ENCODE results near the gene NRG3. TPM values are rescaled to one million over a fixed set of nuclear protein-coding genes. Genes with fewer than 3 reads are reported as not detected.

Gene NRG3
- total and polyA plus RNA-seq, 2 of the 4 experiments (the other 2 are of a cell fraction): not detected

GRCh38 chr10:82397854-82398253, 522.9 kb downstream of the NRG3 start:
- in situ Hi-C loops (cut with MboI; ENCODE audit: low sequenced_read_pairs) (no loop called here), dilution Hi-C loops (cut with HindIII; ENCODE audit: low sequenced_read_pairs, unreplicated experiment) (no loop called here), intact Hi-C loops (cut with micrococcal nuclease) (no loop called here)
- H2BK120ac ChIP-seq (ENCODE audit: low read depth, low read length): no peak overlapping the region
- no peak overlapping the region for H3K9ac ChIP-seq (ENCODE audit: low read depth, low read length)
- H2AK5ac ChIP-seq (ENCODE audit: low read depth, low read length): no peak overlapping the region
- H3K27me3 ChIP-seq (ENCODE audit: control insufficient read depth, insufficient read depth, low read length): no peaks in the 10 kb centered on the region
- TF ChIP-seq RAD21 (IDR thresholded peaks at IDR 0.05; ENCODE audit: low read length) (no peak), RFX5 (IDR thresholded peaks at IDR 0.05; ENCODE audit: low read depth, low read length) (no peak), SMC3 (IDR thresholded peaks at IDR 0.05; ENCODE audit: low read depth, low read length) (no peak), POLR2A (IDR thresholded peaks at IDR 0.05; ENCODE audit: low read depth, low read length) (no peak), BHLHE40 (IDR thresholded peaks at IDR 0.05; ENCODE audit: low read depth, low read length) (no peak), CTCF (conservative IDR thresholded peaks at IDR 0.05; ENCODE audit: low read depth, low read length) (no peak), MXI1 (IDR thresholded peaks at IDR 0.05; ENCODE audit: borderline replicate concordance, low read depth, low read length) (no peak), ELK1 (IDR thresholded peaks at IDR 0.05; ENCODE audit: borderline replicate concordance, low read depth, low read length) (no peak), MAFK (IDR thresholded peaks at IDR 0.05; ENCODE audit: low read depth, low read length) (no peak), NFE2L2 (IDR thresholded peaks at IDR 0.05; ENCODE audit: low read depth, low read length) (no peak)
- no peaks in the 10 kb centered on the region for H4K20me1 ChIP-seq (ENCODE audit: insufficient read depth, low read length)
- H2BK15ac ChIP-seq (ENCODE audit: low read depth, low read length): no peak overlapping the region
- H4K8ac ChIP-seq (ENCODE audit: low read depth in 2 of 2, low read length in 2 of 2): no peak overlapping the region
- BruUV-seq (replicated peaks): no TSS peak
- no peak overlapping the region for H2AFZ ChIP-seq (replicated peaks; ENCODE audit: low read length, poor library complexity)
- H3K9me1 ChIP-seq (ENCODE audit: insufficient read depth, low read length): no peaks in the 10 kb centered on the region
- WGBS, 2 experiments (ENCODE audit: extremely low coverage in 2 of 2, insufficient read length in 1 of 2): 0% methylated on average over 1 of the region's 1 CpG; no CpG with 5 or more reads in 1 of the 2 experiments
- no peak overlapping the region for H3K14ac ChIP-seq (replicated peaks; ENCODE audit: low read depth, low read length)
- no peak overlapping the region for H2AK9ac ChIP-seq (replicated peaks; ENCODE audit: low read depth, low read length, poor library complexity)
- H4K5ac ChIP-seq (ENCODE audit: low read depth, low read length): no peak overlapping the region
- H4K91ac ChIP-seq (ENCODE audit: insufficient read depth, low read depth, low read length): no peak overlapping the region
- no peak overlapping the region for H3K4me3 ChIP-seq (ENCODE audit: insufficient read depth, low read depth, low read length)
- DNase-seq: no peak
- no peak overlapping the region for H3K23ac ChIP-seq (ENCODE audit: low read depth, low read length)
- H3K79me1 ChIP-seq (ENCODE audit: low read depth in 1 of 2, low read length in 2 of 2): no peaks in the 10 kb centered on the region
- POLR2A ChIA-PET (ENCODE audit: unreplicated experiment): no interaction called here
- H3K27ac ChIP-seq (ENCODE audit: insufficient read depth, low read length): no peak overlapping the region
- H3K36me3 ChIP-seq (ENCODE audit: control insufficient read depth, insufficient read depth, low read length): no peaks in the 10 kb centered on the region
- H3K4me2 ChIP-seq (ENCODE audit: low read depth, low read length): no peak overlapping the region
- no peak overlapping the region for H3K18ac ChIP-seq (ENCODE audit: low read depth, low read length)
- no peak overlapping the region for H2BK5ac ChIP-seq (ENCODE audit: low read depth, low read length, poor library complexity, severe bottlenecking)
- no peak overlapping the region for H3K4ac ChIP-seq (ENCODE audit: low read depth, low read length)
- no peaks in the 10 kb centered on the region for H3K4me1 ChIP-seq (ENCODE audit: control insufficient read depth, insufficient read depth, low read length)
- CTCF ChIA-PET: no interaction called here
- H2BK20ac ChIP-seq (ENCODE audit: low read depth, low read length): no peak overlapping the region
- ATAC-seq (ENCODE audit: low read depth): no peak
- H3K56ac ChIP-seq (ENCODE audit: extremely low read depth, insufficient read depth, low read length): no peak overlapping the region
- peaks cover 13% of the 10 kb centered on the region for H3K9me3 ChIP-seq (ENCODE audit: control insufficient read depth, insufficient read depth, low read length)

Data from IMR-90 (cell line).